Tibial nerve (tissue), 3 donors: ENCODE data around the gene SUDS3.
"Not testable (repeated sequence)": the region's sequence is repeated elsewhere in the genome, so short reads cannot be mapped to it uniquely, and the experiment has no call there.

Experiments used
- POLR2A ChIP-seq, 2 donors: fragments of 450-650 bp; IDR thresholded peaks; one replicate each; pipeline ENCODE4 v1.6.1; 2017; ENCODE audit warnings: antibody characterized with exemption in 2 of 2, mild to moderate bottlenecking in 2 of 2, moderate library complexity in 2 of 2
- TF ChIP-seq, protein P1 (sequence below), 5 experiments: fragments of 200-600 bp in 3 of 5; fragments of 450-650 bp in 2 of 5; sonication (generic) in 3 of 5; IDR thresholded peaks; one replicate each; pipeline ENCODE4 v1.5.1; 2016 to 2019; ENCODE audit warnings: antibody characterized with exemption in 5 of 5, mild to moderate bottlenecking in 3 of 5, moderate library complexity in 2 of 5

DNA sequence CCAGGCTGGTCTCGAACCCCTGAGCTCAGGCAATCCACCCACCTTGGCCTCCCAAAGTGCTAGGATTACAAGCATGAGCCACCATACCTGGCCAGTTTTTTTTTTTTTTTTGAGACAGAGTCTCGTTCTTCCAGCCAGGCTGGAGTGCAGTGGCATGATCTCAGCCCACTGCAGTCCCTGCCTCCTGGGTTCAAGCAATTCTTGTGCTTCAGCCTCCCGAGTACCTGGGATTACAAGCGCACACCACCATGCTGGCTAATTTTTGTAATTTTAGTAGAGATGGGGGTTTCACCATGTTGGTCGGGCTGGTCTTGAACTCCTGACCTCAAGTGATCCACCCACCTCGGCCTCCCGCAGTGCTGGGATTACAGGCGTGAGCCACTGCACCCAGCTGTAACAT lies 31.9 kb downstream of the SUDS3 start:
- TF ChIP-seq, protein P1, sequence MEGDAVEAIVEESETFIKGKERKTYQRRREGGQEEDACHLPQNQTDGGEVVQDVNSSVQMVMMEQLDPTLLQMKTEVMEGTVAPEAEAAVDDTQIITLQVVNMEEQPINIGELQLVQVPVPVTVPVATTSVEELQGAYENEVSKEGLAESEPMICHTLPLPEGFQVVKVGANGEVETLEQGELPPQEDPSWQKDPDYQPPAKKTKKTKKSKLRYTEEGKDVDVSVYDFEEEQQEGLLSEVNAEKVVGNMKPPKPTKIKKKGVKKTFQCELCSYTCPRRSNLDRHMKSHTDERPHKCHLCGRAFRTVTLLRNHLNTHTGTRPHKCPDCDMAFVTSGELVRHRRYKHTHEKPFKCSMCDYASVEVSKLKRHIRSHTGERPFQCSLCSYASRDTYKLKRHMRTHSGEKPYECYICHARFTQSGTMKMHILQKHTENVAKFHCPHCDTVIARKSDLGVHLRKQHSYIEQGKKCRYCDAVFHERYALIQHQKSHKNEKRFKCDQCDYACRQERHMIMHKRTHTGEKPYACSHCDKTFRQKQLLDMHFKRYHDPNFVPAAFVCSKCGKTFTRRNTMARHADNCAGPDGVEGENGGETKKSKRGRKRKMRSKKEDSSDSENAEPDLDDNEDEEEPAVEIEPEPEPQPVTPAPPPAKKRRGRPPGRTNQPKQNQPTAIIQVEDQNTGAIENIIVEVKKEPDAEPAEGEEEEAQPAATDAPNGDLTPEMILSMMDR (IDR thresholded peaks at IDR 0.05), result not testable (repeated sequence)
- TF ChIP-seq POLR2A (IDR thresholded peaks at IDR 0.05), result not testable (repeated sequence)
